HG02798 (cell line): ENCODE measurements around the gene PPP2R2C.

Experiments used
- ATAC-seq: cut with Tn5 transposase; IDR thresholded peaks from one replicate; pipeline ENCODE4 v1.9.1; 2021; ENCODE audit warnings: mild to moderate bottlenecking; ENCODE audit not compliant: unreplicated experiment, poor library complexity

The PPP2R2C gene

DNA sequence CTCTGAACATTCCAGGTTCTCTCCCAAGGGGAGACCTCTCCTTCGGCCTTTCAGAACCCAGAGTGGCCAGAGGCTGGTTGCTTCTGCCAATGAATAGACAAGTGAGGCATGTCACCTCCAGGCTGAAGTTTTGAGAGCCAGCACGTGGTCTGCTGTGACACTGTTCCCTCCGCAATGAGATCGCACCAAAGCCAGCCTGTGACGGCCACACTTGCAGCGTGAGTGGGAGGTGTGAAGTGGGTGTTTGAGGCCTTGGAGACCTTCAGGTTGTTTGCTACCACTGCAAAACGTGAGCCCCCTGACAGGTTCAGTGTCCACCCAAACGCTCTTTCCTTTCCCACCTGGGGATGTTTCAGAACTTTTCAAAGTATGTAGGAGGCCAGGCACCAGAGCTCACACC lies 121.8 kb downstream of the PPP2R2C start:
- ATAC-seq = no peak

- no peak for ATAC-seq
Measured at GRCh38 chr4:6349896-6350603, 122.4 kb downstream of the PPP2R2C start.

- ATAC-seq = no peak
Measured at GRCh38 chr4:6348408-6348807, 124.0 kb downstream of the PPP2R2C start.

DNA sequence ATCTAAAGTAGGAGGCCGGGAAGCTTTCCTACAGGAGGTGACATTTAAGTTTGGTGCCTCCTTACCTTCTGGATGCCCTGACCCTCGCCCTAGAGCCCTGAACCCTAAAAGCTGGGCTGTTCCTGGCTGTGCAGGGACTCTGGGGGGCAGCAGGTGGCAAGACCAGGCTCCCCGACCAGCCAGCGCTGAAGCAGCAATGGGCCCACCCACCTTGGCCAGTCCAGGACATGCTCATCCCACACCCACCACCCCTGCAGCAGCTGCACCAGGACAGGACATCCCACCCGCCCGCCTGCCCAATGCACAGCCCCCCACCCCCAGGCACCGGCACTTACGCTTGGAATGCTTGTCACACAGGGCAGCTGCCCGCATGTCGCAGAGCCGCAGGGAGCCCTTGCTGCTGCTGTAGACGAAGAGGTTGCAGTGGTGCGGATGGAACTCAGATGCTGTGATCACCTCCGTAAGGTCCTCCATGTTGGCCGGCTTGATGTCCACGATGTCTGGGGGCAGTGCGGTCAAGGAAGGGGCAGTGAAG lies 124.8 kb downstream of the PPP2R2C start:
- no peak for ATAC-seq

DNA sequence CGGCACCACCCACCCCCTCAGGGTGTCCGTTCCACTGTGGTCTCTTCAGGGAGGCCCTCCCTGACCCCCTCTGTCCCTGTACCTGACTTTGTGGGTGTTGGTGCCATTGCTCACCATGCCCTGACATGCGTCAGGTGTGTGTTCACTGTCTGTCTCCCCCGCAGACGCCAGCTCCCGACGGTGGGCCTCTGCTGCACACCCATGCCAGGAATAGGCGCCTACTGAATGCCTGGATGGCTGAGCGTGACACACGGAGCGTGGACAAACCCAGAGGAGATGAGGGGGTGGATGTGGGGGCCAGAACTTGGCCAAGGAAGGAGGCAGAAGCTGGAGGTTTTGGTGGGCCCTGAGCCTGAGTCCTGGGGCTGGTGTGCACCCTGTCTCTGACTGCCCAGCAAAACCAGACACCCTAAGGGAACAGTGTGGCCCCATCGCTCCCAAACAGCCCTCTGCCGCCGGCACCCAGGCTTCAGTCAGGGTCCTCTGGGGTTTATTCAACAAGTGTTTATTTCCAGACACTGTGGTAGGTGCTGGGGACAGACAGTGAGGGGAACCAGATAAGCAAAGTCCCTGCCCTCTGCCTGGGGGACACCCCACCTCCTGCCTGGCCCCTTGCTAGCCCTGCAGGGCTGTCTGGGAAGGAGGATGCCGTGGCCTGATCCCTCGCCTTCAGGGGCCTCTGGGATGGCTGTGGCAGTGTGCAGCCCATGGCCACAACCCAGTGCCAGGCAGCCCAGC lies 125.9 kb downstream of the PPP2R2C start:
- ATAC-seq = no peak

DNA sequence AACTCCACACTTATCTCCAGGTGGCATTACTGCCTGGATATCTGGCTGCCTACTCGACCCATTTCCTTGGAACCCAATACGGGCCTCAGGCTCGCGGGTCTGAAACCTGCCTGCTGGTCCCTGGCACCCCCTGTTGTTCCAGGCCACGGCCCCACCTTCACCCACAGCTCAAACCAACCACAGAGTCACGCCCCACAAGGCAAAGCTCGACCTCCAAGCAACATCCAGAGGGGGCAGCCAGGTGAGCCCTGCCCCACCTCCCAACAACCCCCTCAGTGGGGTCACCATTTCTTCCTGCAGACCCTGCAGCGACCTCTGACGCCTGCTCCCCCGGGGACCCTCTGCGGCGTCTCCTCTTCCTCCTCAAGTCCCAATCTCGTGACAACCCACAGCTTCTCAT lies 126.5 kb downstream of the PPP2R2C start:
- no peak for ATAC-seq

- ATAC-seq = no peak
Measured at GRCh38 chr4:6345096-6345830, 127.2 kb downstream of the PPP2R2C start.

GRCh38 chr4:6343939-6344408 lies 128.4 kb downstream of the PPP2R2C start:
- no peak for ATAC-seq

DNA sequence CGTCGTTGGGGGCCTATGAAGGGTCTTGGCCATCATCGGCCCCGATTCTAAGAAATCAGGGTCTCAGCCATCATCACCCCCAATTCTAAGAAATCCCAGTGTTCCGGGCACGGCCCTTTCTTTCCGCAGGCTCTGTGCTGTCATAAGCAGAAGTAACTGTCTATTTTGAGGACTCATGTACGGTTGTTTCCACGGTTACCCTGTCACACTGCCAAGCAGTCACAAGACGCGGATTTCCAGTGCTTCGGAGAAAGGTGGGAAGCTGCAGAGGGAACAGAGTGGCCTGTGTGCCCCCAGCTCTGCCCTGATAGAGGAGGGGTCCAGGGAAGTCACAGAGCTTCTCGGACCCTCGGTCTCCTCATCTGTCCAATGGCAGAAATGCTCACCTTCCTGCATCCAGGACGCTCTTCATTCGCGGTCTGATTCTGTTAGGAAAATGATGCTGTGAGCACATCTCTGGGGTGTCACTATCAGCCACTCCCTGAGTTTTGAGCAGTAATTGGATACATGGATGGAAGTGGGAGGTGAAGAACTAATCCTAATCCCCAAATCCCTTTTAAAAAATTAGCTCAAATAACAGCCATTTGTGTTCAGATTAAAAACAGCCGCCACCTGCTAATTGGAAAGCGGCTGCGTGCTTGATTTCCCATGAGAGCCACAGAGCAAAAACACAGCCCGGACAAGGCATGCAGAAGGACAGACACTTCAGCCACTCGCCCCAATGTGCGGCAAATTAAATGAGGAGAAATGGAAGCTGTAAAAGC lies 129.7 kb downstream of the PPP2R2C start:
- no peak for ATAC-seq

- no peak for ATAC-seq
Measured at GRCh38 chr4:6341696-6342095, 130.7 kb downstream of the PPP2R2C start.

GRCh38 chr4:6340446-6341015 lies 131.9 kb downstream of the PPP2R2C start:
- no peak for ATAC-seq

GRCh38 chr4:6339818-6340445 lies 132.5 kb downstream of the PPP2R2C start:
- no peak for ATAC-seq

DNA sequence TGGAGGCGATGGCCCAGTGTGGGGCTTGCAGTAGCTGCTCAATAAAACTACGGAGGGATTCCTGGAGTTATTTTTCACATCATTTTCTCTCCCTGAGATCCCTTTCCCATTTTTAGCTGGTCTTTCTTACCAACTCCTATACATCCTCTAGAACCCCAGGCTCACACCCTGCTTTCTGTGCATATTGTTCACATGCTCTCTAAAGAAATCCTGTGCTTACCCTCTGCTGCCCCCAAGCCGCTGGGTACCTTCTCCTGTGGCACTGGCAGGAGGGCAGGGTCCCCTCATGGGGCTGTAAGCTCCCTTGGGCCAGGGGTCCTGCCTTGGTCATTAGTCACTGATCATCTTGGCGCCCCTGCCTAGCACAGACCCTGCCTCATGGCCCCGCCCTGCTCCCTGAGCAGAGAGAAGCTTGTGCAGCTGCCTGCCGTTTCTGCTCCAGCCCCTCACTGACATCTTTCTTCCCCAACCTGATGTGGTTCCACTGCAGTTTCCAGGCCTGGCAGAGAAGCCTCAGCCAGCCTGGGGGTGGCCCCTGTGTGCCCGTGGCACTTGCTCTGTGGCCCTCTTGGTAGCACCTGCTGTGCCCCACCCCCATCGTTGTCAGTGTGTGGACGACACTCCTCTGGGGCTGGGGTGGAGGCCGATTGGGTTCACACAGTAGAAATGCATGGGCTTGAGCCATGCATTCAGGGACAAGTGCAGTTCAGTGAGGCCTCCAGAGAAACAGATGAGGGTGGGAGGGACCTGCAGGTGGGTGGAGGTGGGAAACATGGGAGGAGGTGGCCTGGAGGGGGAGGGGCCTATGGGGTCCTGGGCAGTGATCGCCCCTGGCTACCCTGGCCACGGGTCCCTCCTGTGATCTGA lies 133.2 kb downstream of the PPP2R2C start:
- no peak for ATAC-seq

DNA sequence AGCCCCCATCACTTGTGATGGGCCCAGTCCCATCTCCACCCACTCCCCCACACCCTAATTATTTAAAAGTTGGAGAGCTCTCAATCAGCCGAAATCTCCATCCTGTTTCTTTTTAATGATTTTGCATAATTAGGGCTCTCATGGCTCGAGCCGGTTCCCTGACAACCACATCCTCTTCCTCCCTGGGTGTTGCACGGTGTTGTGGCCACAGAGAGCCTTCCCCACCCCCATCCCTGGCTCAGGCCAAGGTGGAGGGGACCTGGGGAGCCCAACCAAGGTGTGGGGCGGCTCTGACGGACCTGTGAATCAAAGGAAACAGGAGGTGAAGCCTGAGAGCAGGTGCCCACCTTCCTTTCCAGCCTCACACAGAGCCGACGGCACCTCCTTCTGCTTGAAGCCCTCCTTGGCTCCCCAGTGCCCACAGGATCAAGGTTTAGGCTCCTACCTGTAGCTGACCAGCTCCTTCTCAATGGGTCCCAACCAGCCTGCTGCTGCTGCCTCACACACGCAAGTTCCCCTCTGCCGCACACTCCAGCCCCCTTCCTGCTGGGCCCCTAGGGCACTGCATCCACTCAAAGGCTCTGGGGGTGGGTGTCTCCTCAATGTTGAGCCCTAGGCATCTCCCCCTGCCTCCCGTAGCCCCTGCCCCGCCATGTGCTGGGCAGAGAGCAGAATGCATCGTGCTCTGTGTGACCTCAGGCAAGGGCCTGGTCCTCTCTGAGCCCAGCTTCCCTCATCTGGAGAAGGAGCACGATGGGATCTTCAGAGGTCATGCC lies 134.1 kb downstream of the PPP2R2C start:
- no peak for ATAC-seq

DNA sequence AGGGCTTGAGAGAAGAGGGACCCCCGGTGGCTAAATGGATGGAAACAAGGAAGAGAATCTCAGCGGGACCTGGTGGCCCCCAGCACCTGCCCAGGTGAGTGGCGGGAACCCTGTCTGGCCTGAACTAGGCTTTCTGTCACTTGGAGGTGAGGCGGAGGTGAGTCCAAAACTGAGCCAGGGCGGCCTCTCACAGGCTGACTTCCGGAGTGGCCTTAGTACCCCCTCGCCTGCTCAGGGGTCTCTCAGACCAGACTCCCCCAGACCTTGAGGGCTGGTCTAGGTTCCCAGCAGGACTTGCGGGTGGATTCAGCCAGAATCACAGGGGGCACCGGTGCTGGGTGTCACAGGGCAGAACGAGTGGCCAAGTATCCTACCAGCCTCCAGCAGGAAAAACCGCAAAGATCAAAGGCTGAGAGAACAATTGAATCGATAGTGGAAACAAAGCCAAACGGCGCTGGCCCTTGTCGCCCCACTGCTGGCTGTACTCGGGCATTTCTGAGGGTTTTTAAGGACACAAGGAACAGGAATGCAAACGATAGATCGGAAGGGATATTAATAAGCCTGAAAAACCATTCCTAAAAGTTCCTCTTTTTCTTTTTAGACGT lies 135.0 kb downstream of the PPP2R2C start:
- ATAC-seq = no peak

- no peak for ATAC-seq
Measured at GRCh38 chr4:6336166-6336565, 136.2 kb downstream of the PPP2R2C start.

- no peak for ATAC-seq
Measured at GRCh38 chr4:6335040-6335590, 137.3 kb downstream of the PPP2R2C start.
